SK-N-SH treated with all-trans-retinoic acid at 6 μM for 48 hours (cell line): ENCODE measurements around the gene C19orf53.

Experiments
- PPARA ChIP-seq: fragments of 250-450 bp; sonication (Bioruptor Pico); IDR thresholded peaks from 2 replicates; pipeline ENCODE4 v1.5.0; 2020; ENCODE audit warnings: mild to moderate bottlenecking, borderline replicate concordance
- ZFP3 ChIP-seq: fragments of 250-450 bp; sonication (Bioruptor Pico); IDR thresholded peaks from 2 replicates; pipeline ENCODE4 v1.5.0; 2020; ENCODE audit warnings: mild to moderate bottlenecking, moderate library complexity
- ZNF565 ChIP-seq: fragments of 450-650 bp; formaldehyde crosslinking; conservative IDR thresholded peaks from 2 replicates; pipeline ENCODE4 v1.5.0; 2020; ENCODE audit warnings: low read depth, mild to moderate bottlenecking, moderate library complexity

DNA sequence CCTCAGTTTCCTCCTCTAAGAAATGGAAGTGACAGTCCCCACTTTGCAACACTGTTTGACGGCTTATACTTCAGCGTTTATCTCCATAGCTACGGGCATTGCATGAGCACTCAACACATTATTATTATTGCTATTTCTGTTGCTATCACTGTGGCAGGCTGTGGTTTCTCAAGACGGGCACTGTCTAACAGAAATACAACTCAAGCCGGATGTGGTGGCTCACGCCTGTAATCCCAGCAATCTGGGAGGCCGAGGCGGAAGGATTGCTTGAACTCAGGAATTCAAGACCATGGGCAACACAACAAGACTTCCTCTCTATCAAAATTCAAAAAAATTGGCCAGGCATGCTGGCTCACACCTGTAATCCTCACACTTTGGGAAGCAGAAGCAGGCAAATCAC, 16.1 kb downstream of the C19orf53 start:
- TF ChIP-seq ZNF565 (CRISPR knock-in tag), result no peak
- TF ChIP-seq ZFP3 (CRISPR knock-in tag), result no peak
- no peak for TF ChIP-seq PPARA
